NCI-H1694 treated with DMSO at 0.1 percent for 48 hours (cell line): Measurements from ENCODE around the gene RNU7-1.
"Not testable (repeated sequence)": the region's sequence is repeated elsewhere in the genome, so short reads cannot be mapped to it uniquely, and the experiment has no call there.

Source experiments
- DNase-seq: peaks from one replicate; lab custom pipeline; 2025; lab: John Stamatoyannopoulos, UW

Gene RNU7-1

GRCh38 chr12:6943722-6944380 lies at the start of gene RNU7-1, which contains the start of gene C12orf57:
RNU7-1 (plus strand) TSS chr12:6943816.
C12orf57 (plus strand) TSS chr12:6944022; CDS start chr12:6944122, 100 bp downstream.
- DNase-seq, result peak; percentile 99

- DNase-seq, result no peak
Measured at GRCh38 chr12:6894321-6894720, 49.3 kb upstream of the RNU7-1 start.

DNA sequence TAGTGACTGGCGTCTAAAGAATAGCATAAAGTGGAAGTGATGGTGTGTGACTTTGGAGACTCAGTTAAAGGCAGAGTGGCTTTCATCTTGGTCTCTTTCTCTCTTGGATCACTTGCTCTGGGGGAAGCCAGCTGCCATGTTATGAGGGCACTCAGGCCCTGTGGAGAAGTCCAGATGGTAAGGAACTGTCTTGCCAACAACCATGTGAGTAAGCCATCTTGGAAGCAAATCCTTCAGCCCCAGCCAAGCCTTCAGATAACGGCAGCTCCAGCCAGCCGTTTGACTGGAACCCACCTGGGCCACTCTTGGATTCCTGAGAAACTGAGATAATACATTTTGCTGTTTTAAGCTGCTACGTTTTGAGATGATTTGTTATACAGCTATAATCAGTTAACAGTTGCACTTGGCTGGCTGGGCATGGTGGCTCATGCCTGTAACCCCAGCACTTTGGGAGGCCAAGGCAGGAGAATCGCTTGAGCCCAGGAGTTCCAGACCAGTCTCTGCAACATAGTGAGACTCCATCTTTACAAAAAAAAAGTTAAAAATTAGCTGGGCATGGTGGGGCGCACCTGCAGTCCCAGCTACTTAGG lies 46.7 kb upstream of the RNU7-1 start:
- DNase-seq, result no peak

DNA sequence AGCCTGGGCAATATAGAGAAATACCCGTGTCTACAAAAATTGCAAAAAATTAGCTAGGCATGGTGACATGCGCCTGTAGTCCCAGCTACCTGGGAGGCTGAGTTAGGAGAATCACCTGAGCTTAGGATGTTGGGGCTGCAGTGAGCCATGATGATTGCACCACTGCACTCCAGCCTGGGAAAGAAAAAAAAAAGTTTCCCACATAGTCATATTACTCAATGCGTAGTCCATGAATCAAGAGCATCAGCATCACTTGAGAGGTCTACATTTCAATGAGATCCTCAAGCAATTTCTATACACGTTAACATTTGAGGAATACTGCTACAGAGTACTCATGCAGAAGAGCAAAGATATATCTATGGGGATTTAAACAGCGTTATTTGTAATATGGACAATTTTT lies 44.2 kb upstream of the RNU7-1 start:
- DNase-seq, result no peak

GRCh38 chr12:6899837-6900519 lies 43.6 kb upstream of the RNU7-1 start:
- no peak for DNase-seq

GRCh38 chr12:6902448-6902847 lies 41.2 kb upstream of the RNU7-1 start:
- no peak for DNase-seq

GRCh38 chr12:6903722-6904121 lies 39.9 kb upstream of the RNU7-1 start:
- DNase-seq, result no peak

DNA sequence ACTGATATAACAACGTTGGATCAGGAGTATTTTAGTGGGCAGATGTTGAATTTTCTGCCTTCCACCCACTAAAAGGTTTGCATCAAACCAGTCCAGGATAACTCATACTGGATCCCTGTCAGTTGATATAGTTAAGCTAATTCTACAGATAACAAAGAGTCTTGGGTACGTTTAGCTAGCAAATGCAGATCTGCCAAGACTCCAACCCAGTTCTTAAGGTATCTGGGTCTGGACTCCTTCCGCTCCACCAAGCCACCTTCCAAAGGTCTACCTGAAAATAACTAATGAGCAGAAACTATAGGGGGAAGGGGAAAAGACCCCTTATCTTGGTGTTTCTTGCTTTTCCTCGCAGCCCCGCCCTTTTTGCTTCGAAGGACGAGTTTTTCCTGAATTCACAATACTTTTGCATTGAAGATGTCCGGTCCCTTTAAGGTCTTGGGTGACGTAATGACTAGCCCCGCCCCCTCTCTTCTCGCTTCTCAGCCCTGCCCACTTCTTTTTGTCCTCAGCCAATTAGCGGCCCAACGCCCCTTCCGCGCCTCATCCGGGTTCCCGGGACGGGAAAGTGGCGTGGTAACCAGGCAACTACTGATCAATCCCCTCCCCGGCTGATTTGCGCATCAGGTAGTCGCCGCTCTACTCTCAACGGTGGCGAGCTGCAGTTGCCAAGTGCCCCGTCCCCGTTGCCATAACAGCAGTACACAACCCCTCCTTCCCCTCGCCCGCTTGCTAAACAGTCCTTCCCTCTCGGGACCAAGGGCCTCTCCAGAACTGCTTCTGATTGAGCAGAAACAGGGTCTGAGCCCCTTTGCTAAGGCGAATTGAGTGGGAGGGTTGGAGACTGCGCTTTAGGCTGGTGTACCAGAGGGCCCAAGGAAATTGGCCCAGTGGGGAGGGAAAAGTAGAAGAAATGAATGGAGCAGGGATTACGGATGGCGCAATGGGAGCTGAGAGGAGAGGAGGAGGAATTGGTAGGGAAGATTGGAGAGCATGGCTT lies 39.0 kb upstream of the RNU7-1 start, which contains the start of gene LRRC23:
LRRC23 (plus strand) TSS at position 543 of the 997 bp plus-strand sequence. CDS start 812 bp downstream, outside the sequence.
- peak; percentile 96 for DNase-seq

DNA sequence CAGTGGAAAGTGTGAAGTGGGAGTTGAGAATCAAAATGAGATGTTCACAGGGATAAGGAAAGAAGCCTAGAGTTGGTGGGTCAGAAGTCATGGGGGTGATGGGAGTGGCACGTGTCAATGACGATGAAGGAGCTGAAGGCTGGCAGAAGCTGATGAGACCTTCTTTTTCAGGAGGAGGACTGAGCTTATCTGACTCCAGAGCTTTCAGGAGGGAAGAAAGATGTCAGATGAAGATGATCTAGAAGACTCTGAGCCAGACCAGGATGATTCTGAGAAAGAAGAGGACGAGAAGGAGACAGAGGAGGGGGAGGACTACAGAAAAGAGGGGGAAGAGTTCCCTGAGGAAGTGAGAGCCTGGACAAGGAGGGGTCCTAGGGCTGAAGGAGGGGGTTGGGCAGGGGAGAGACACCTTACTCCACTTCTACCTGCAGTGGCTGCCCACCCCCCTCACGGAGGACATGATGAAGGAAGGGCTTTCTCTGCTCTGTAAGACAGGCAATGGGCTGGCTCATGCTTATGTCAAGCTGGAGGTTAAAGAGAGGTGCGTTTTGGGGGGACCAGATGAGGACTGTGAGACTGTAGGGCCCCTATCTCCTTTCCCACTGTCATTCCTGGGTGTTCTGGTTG lies 38.1 kb upstream of the RNU7-1 start:
- no peak for DNase-seq

DNA sequence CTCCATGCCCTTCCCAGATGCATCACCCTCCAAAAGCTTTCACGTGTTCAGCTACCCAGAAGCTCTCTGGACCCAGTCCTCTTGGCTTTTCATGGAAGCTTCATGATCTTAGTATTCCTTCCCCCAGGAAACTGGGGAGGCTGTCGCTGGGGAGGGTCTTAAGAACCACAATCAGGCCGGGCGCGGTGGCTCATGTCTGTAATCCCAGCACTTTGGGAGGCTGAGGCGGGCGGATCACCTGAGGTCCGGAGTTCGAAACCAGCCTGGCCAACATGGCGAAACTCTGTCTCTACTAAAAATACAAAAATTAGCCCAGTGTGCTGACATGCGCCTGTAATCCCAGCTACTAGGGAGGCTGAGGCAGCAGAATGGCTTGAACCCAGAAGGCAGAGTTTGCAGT lies 35.5 kb upstream of the RNU7-1 start:
- DNase-seq, result not testable (repeated sequence)

- DNase-seq, result no peak
Measured at GRCh38 chr12:6909421-6910145, 34.0 kb upstream of the RNU7-1 start.

- no peak for DNase-seq
Measured at GRCh38 chr12:6912164-6912935, 31.3 kb upstream of the RNU7-1 start.

DNA sequence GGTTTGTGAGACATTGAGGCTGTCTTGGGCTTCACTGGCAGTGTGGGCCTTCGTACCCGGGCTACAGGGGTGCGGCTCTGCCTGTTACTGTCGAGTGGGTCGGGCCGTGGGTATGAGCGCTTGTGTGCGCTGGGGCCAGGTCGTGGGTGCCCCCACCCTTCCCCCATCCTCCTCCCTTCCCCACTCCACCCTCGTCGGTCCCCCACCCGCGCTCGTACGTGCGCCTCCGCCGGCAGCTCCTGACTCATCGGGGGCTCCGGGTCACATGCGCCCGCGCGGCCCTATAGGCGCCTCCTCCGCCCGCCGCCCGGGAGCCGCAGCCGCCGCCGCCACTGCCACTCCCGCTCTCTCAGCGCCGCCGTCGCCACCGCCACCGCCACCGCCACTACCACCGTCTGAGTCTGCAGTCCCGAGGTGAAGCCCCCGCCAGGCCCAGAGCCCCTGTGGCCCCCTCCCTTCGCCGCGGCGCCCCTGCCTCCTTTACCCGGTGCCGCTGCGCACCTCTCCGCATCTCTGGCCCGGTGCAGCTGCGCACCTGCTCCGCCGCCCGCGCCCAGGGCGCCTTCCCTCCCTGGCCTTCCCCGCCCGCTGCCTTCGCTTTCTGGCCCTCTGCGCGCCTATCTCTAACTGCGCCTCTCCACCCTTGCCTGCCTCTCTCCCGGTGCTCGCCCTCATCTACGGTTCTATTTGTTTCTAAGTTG lies 29.2 kb upstream of the RNU7-1 start, which contains the start of gene ENO2:
ENO2 (plus strand) TSS at position 335 of the 701 bp plus-strand sequence. CDS start 1,253 bp downstream, outside the sequence.
- DNase-seq, result peak; percentile 80

DNA sequence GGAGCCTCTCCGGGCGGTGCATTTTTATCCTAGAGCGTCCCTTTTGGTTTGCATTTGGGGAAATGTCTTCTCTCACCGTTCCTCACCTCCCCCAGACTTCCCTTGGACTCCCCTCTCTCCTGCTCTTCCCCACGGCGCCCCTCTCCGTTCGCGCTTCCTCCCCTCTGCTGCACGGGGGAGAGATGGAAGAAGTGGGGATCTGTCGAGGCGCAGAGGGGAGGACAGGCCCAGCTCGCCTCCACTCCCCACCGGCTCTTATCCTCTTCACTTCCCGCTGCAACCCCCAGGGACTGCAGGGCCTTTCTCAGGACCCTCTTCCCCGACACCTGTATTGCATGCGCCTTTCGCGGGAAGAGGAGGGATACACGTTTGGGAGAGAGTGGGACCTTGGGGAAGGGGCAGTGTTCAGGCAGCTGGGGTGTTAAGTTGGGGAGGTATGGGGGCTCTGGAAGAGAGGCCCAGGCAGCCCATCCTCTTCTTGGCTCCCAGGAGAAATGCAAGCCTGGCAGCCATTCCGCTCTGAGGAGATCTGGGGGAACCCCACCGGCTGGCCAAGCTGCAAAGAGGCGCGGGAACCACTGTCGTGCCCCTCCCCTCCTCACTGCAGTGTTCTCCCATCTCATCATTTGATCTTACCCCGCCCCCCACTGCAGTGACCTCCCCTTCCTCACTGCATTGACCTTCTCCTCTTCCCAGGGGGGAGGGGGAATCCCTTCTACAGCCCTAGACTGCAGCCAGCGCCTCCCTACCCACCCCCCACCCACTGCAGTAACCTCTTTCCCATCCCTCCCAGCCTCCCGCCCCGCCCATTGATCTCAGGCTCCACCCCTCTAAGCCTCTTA lies 28.4 kb upstream of the RNU7-1 start:
- DNase-seq, result no peak

- no peak for DNase-seq
Measured at GRCh38 chr12:6915789-6916285, 27.8 kb upstream of the RNU7-1 start.

DNA sequence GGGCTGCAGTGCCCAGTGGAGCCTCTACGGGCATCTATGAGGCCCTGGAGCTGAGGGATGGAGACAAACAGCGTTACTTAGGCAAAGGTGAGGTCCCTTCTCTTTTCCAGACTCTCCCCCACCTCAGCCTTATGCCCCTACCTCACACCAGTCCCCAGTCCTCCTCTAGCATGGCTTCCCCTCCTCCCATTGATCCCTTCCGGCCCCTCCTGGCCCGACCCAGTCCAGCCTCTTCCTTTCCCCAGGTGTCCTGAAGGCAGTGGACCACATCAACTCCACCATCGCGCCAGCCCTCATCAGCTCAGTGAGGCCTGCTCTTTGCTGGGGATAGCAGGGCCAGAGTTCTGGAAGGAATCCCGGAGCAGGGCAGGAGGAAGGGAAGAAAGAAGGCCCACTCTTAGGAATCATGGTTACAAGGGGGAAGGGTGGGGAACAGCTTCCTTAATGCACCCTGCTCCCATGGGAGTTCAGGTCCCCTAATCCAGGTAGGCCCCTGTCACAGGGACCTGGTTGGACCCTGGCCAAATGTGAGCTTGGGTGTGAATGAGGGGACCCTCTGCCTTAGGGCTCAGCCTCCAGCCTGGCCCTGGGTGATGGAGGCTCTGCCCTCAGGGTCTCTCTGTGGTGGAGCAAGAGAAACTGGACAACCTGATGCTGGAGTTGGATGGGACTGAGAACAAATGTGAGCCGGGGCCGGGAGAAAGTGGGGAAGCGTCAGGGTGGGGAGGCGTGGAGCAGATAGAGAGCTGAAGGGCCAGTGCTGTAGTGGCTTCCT lies 27.0 kb upstream of the RNU7-1 start:
- DNase-seq, result no peak
